ENCODE data around the gene KRTAP10-8. TPM values are rescaled to one million over a fixed set of nuclear protein-coding genes. Genes with fewer than 3 reads are reported as not detected.

The KRTAP10-8 gene
- not detected for total RNA-seq (2021; fragmentation: NEBNext Ultra II Directional; extraction: Animal tissue kit (Norgen Biotek cat#: 25700))
- long read RNA-seq: 0 reads

GRCh38 chr21:44612029-44612486 lies at the start of gene KRTAP10-8:
Gene KRTAP10-8, plus strand, starts transcription at chr21:44612079. Its CDS starts 22 bp downstream, at chr21:44612101.
- Mint-ChIP-seq H3K27me3 (ENCODE audit: insufficient read depth) (no peaks in the 10 kb centered on the region; the same call in 1 of the 2 replicates), H3K9me3 (peaks cover 60% of the 10 kb centered on the region), H3K4me3 (no peak within 1 kb of the TSS), H3K27ac (no peak within 1 kb of the TSS), H3K4me1 (ENCODE audit: low read depth) (no peaks in the 10 kb centered on the region), H3K36me3 (ENCODE audit: low read depth) (peaks cover 6% of the 10 kb centered on the region)
- TF ChIP-seq CTCF (IDR thresholded peaks at IDR 0.05): no peak
- no peak for DNase-seq

DNA sequence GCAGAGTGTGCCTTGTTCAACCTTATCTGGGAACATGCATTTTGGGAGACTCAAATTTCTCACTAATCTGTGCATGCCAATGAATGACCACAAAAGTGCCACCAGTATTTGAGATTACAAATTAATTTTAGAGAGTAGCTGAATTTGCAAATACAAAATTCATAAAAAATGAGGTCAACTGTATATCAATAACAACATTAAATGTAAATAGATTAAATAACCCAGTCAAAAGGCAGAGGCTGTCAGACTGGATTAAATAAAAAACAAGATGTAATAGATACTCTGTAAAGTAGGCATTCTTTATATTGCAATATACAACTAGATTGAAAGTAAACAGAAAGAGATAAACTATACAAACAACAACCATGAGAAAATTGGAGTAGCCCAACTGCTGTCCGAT lies 47.8 kb upstream of the KRTAP10-8 start:
- Mint-ChIP-seq H3K27me3 (ENCODE audit: insufficient read depth) (peaks cover 3% of the 10 kb centered on the region), H3K27ac (no peak overlapping the region), H3K4me1 (ENCODE audit: low read depth) (no peaks in the 10 kb centered on the region), H3K36me3 (ENCODE audit: low read depth) (no peaks in the 10 kb centered on the region), H3K4me3 (no peak overlapping the region), H3K9me3 (peaks cover 11% of the 10 kb centered on the region)
- no peak for DNase-seq
- TF ChIP-seq CTCF (IDR thresholded peaks at IDR 0.05): no peak

DNA sequence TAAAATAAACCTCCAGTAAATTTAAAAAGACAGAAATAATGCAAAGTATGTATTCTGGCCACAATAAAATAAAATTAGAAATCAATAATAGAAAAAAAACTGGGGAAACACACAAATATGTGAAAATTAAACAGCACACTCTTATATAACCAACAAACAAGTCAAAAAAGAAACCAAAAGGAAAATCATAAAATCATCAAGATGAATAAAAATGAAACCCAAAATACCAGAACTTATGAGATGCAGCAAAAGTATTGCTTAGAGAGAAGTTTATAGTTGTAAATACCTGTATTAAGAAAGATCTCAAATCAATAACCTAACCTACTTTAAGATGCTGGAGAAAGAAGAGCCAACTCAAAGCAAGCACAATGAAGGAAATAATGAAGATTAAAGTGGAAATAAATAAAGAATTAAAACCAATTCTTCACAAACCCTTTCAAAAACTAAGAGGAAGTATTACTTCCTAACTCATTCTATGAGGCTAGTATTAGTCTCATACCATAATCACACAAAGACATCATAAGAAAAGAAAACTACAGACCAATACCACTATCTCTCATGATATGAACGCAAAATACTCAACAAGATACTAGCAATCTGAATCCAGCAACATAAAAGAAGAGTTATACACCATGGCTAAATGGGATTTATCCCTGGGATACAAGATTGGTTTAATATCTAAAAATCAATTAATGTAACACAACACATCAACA lies 46.8 kb upstream of the KRTAP10-8 start:
- H3K9me3 Mint-ChIP-seq: peaks cover 17% of the 10 kb centered on the region
- no peak overlapping the region for H3K27ac Mint-ChIP-seq
- no peak overlapping the region for H3K4me3 Mint-ChIP-seq
- no peaks in the 10 kb centered on the region for H3K36me3 Mint-ChIP-seq (ENCODE audit: low read depth)
- DNase-seq: no peak
- no peak for TF ChIP-seq CTCF (IDR thresholded peaks at IDR 0.05)
- H3K4me1 Mint-ChIP-seq (ENCODE audit: low read depth): no peaks in the 10 kb centered on the region
- peaks cover 3% of the 10 kb centered on the region for H3K27me3 Mint-ChIP-seq (ENCODE audit: insufficient read depth)

- Mint-ChIP-seq H3K36me3 (ENCODE audit: low read depth) (peaks cover 2% of the 10 kb centered on the region; the same call in 1 of the 2 replicates), H3K27me3 (ENCODE audit: insufficient read depth) (peaks cover 3% of the 10 kb centered on the region), H3K27ac (no peak overlapping the region), H3K4me3 (no peak overlapping the region), H3K4me1 (ENCODE audit: low read depth) (no peaks in the 10 kb centered on the region), H3K9me3 (peaks cover 31% of the 10 kb centered on the region)
- DNase-seq: no peak
- TF ChIP-seq CTCF (IDR thresholded peaks at IDR 0.05): no peak
Observed at GRCh38 chr21:44566403-44566802, 45.5 kb upstream of the KRTAP10-8 start.

DNA sequence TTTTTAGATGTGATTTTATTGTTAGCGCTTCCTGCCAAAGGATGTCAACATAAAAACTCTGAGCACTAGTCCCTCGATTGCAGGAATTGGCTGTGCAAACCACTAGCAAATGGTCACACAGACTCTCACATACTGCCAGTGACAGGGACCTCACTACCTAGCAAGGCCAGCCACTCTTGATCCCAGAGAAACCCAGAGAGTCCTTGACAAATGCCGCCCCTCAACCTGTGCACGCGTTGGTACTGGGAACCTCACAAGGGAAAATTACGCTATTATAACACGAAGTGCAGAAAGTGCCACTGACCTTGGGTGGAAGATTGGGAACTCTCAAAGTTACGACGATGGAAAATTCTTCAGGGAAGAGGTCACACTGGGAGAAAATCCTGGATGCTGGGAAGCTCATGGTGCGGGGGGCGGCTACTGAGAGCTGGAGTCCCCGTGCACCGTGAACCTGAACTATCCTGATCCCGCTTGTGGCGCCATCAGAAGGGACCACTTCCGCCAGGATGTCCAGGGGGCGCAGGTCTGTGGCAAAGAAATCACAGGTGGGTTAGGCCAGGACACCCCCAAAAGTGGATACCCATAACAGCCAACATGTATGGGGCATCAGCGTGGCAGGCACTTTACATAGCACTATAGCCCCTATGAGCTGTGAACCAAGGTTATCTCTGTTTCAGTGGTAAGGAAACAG lies 44.3 kb upstream of the KRTAP10-8 start:
- H3K27me3 Mint-ChIP-seq (ENCODE audit: insufficient read depth): peaks cover 3% of the 10 kb centered on the region; the same call in 1 of the 2 replicates
- TF ChIP-seq CTCF (IDR thresholded peaks at IDR 0.05): no peak
- no peak for DNase-seq
- peaks cover 5% of the 10 kb centered on the region; the same call in 1 of the 2 replicates for H3K36me3 Mint-ChIP-seq (ENCODE audit: low read depth)
- H3K4me3 Mint-ChIP-seq: no peak overlapping the region
- H3K27ac Mint-ChIP-seq: no peak overlapping the region
- H3K9me3 Mint-ChIP-seq: peaks cover 41% of the 10 kb centered on the region
- H3K4me1 Mint-ChIP-seq (ENCODE audit: low read depth): no peaks in the 10 kb centered on the region; the same call in 1 of the 2 replicates
